Naive thymus-derived CD8-positive, alpha-beta T cell (primary cell): Measurements from ENCODE around the gene TVP23B. TPM values are rescaled to one million over a fixed set of nuclear protein-coding genes. Genes with fewer than 3 reads are reported as not detected.
A peak's percentile ranks its signal among the peaks of the same experiment; 100 is the strongest.
"Not testable (repeated sequence)": the region's sequence is repeated elsewhere in the genome, so short reads cannot be mapped to it uniquely, and the experiment has no call there.

Experiments
- ATAC-seq, 2 donors: fragments of 150-1000 bp; cut with Tn5 transposase in 1 of 2; sonication (Bioruptor Pico), chemical (Tn5 transposase) in 1 of 2; 1 replicate in 1 of 2; 2 replicates in 1 of 2; pipeline ENCODE4 v1.10.0; 2021; ENCODE audit warnings: mild to moderate bottlenecking in 2 of 2, moderate library complexity in 2 of 2
- POLR2A ChIA-PET: fragments of 350-600 bp; sonication (Branson Sonifier 250); formaldehyde crosslinking; loops from one replicate; lab custom pipeline; 2021; ENCODE audit warnings: antibody characterized with exemption; lab: Charles Lee
- DNase-seq, 10 donors: peaks; one replicate each; pipeline versions ENCODE4 v3.0.0 to v3.0.0-alpha.2; 2020 to 2022
- H3K27ac Mint-ChIP-seq, 10 donors: one replicate each; pipeline ENCODE4 v1.8.0; 2020 to 2022; ENCODE audit warnings: mild to moderate bottlenecking in 10 of 10, mixed read lengths in 10 of 10, moderate library complexity in 4 of 10, inconsistent platforms in 1 of 10
- H3K27me3 Mint-ChIP-seq, 5 donors: one replicate each; pipeline ENCODE4 v1.8.0; 2021 to 2022; ENCODE audit warnings: mixed read lengths in 5 of 5
- H3K36me3 Mint-ChIP-seq, 3 donors: one replicate each; pipeline ENCODE4 v1.8.0; 2020 to 2022; ENCODE audit warnings: mixed read lengths in 3 of 3, mild to moderate bottlenecking in 2 of 3, inconsistent platforms in 1 of 3
- H3K4me1 Mint-ChIP-seq, 4 donors: one replicate each; pipeline ENCODE4 v1.8.0; 2021 to 2022; ENCODE audit warnings: mixed read lengths in 4 of 4
- H3K4me3 Mint-ChIP-seq, 10 donors: one replicate each; pipeline ENCODE4 v1.8.0; 2020 to 2022; ENCODE audit warnings: mild to moderate bottlenecking in 10 of 10, mixed read lengths in 10 of 10, moderate library complexity in 6 of 10, inconsistent platforms in 1 of 10
- H3K9me3 Mint-ChIP-seq, 9 donors: one replicate each; pipeline ENCODE4 v1.8.0; 2020 to 2022; ENCODE audit warnings: mixed read lengths in 9 of 9, mild to moderate bottlenecking in 3 of 9, inconsistent platforms in 1 of 9, moderate library complexity in 1 of 9
- polyA plus RNA-seq, 3 donors: library from polyadenylated mRNA; unstranded; fragments of 300-500 nt; fragmentation: Illumina TruSeq; gene quantifications; one replicate each; pipeline ENCODE4 v1.2.3, GENCODE V29; 2021
- total RNA-seq, 8 experiments: library from RNA in 2 of 8; stranded (reverse) in 2 of 8; gene quantifications; one replicate each; pipeline ENCODE4 v1.2.3 and lab custom pipeline; 2021 to 2026

Gene TVP23B
- total RNA-seq, result 10 to 100 TPM; 35.8 to 39.5 TPM
- 10 to 100 TPM; 33.0 to 46.2 (median 41.3) TPM for polyA plus RNA-seq
- total RNA-seq (lab: John Stamatoyannopoulos, UW), result 10.3 to 40.2 (median 24.5) reads per million in 6 experiments

GRCh38 chr17:18780991-18781718 is at the start of gene TVP23B:
TSS of gene TVP23B (plus strand) at chr17:18781183. CDS start at chr17:18781294, 111 bp downstream.
- peak; percentile 93 to 98 for ATAC-seq
- H3K27me3 Mint-ChIP-seq, H3K9me3 Mint-ChIP-seq, POLR2A ChIA-PET: not testable (repeated sequence)
- H3K4me1 Mint-ChIP-seq, result peaks cover 14 to 31% (median 25%) of the 10 kb centered on the region in 4 donors
- H3K36me3 Mint-ChIP-seq, result peaks cover 0 to 12% (median 0%) of the 10 kb centered on the region in 3 donors
- H3K27ac Mint-ChIP-seq, result peak within 1 kb of the TSS; percentile 91 to 99 (median 96)
- peak within 1 kb of the TSS; percentile 85 to 97 (median 92) for H3K4me3 Mint-ChIP-seq
- peak; percentile 83 to 96 (median 89) for DNase-seq

GRCh38 chr17:18732438-18732837 is 48.5 kb upstream of the TVP23B start:
- H3K9me3 Mint-ChIP-seq, POLR2A ChIA-PET, H3K36me3 Mint-ChIP-seq, H3K4me3 Mint-ChIP-seq, DNase-seq, H3K27ac Mint-ChIP-seq, H3K27me3 Mint-ChIP-seq, H3K4me1 Mint-ChIP-seq, ATAC-seq: not testable (repeated sequence)

GRCh38 chr17:18733350-18733749 is 47.6 kb upstream of the TVP23B start:
- H3K4me3 Mint-ChIP-seq, H3K4me1 Mint-ChIP-seq, H3K27me3 Mint-ChIP-seq, ATAC-seq, POLR2A ChIA-PET, H3K36me3 Mint-ChIP-seq, DNase-seq, H3K9me3 Mint-ChIP-seq: not testable (repeated sequence)
- H3K27ac Mint-ChIP-seq, result peak overlapping the region in 1 of 10 donors; percentile 53

GRCh38 chr17:18739616-18740391 is 41.2 kb upstream of the TVP23B start:
- ATAC-seq, H3K27me3 Mint-ChIP-seq, H3K36me3 Mint-ChIP-seq, H3K27ac Mint-ChIP-seq, H3K4me1 Mint-ChIP-seq, H3K9me3 Mint-ChIP-seq, H3K4me3 Mint-ChIP-seq, POLR2A ChIA-PET, DNase-seq: not testable (repeated sequence)

GRCh38 chr17:18741228-18741627 is 39.8 kb upstream of the TVP23B start:
- H3K27ac Mint-ChIP-seq, H3K4me3 Mint-ChIP-seq, H3K27me3 Mint-ChIP-seq, DNase-seq, POLR2A ChIA-PET, H3K36me3 Mint-ChIP-seq, H3K9me3 Mint-ChIP-seq, ATAC-seq, H3K4me1 Mint-ChIP-seq: not testable (repeated sequence)

GRCh38 chr17:18743699-18744421 is 37.1 kb upstream of the TVP23B start, which contains the start of gene FBXW10:
TSS of gene FBXW10 (plus strand) at chr17:18744054. CDS start at chr17:18744245, 191 bp downstream.
- DNase-seq, H3K36me3 Mint-ChIP-seq, H3K27ac Mint-ChIP-seq, H3K4me3 Mint-ChIP-seq, H3K4me1 Mint-ChIP-seq, H3K27me3 Mint-ChIP-seq, ATAC-seq, H3K9me3 Mint-ChIP-seq, POLR2A ChIA-PET: not testable (repeated sequence)

GRCh38 chr17:18744726-18745125 is 36.3 kb upstream of the TVP23B start:
- DNase-seq, H3K27me3 Mint-ChIP-seq, H3K27ac Mint-ChIP-seq, H3K4me3 Mint-ChIP-seq, H3K4me1 Mint-ChIP-seq, ATAC-seq, H3K36me3 Mint-ChIP-seq, POLR2A ChIA-PET, H3K9me3 Mint-ChIP-seq: not testable (repeated sequence)

GRCh38 chr17:18746551-18746950 is 34.4 kb upstream of the TVP23B start:
- H3K9me3 Mint-ChIP-seq, H3K4me3 Mint-ChIP-seq, H3K27me3 Mint-ChIP-seq, H3K27ac Mint-ChIP-seq, H3K36me3 Mint-ChIP-seq, DNase-seq, H3K4me1 Mint-ChIP-seq, POLR2A ChIA-PET, ATAC-seq: not testable (repeated sequence)

- DNase-seq, H3K4me3 Mint-ChIP-seq, H3K4me1 Mint-ChIP-seq, H3K27me3 Mint-ChIP-seq, H3K36me3 Mint-ChIP-seq, POLR2A ChIA-PET, H3K27ac Mint-ChIP-seq, ATAC-seq, H3K9me3 Mint-ChIP-seq: not testable (repeated sequence)
Observed at GRCh38 chr17:18747501-18747900, 33.5 kb upstream of the TVP23B start.

- POLR2A ChIA-PET, H3K36me3 Mint-ChIP-seq, H3K27ac Mint-ChIP-seq, H3K4me1 Mint-ChIP-seq, H3K27me3 Mint-ChIP-seq, H3K9me3 Mint-ChIP-seq, DNase-seq, ATAC-seq, H3K4me3 Mint-ChIP-seq: not testable (repeated sequence)
Observed at GRCh38 chr17:18750242-18750641, 30.7 kb upstream of the TVP23B start.

GRCh38 chr17:18753829-18754409 is 27.1 kb upstream of the TVP23B start:
- H3K27me3 Mint-ChIP-seq, DNase-seq, H3K4me1 Mint-ChIP-seq, H3K36me3 Mint-ChIP-seq, H3K27ac Mint-ChIP-seq, H3K9me3 Mint-ChIP-seq, ATAC-seq, POLR2A ChIA-PET, H3K4me3 Mint-ChIP-seq: not testable (repeated sequence)

- H3K4me1 Mint-ChIP-seq, ATAC-seq, H3K9me3 Mint-ChIP-seq, H3K27me3 Mint-ChIP-seq, DNase-seq, H3K27ac Mint-ChIP-seq, POLR2A ChIA-PET, H3K36me3 Mint-ChIP-seq, H3K4me3 Mint-ChIP-seq: not testable (repeated sequence)
Observed at GRCh38 chr17:18755969-18756368, 25.0 kb upstream of the TVP23B start.
